B cell (primary cell): ENCODE data around the gene EDAR. TPM values are rescaled to one million over a fixed set of nuclear protein-coding genes. Genes with fewer than 3 reads are reported as not detected.

Source experiments
- ATAC-seq: fragments of 200-7000 bp; cut with Tn5 transposase; one replicate; pipeline ENCODE4 v1.10.0; 2021; ENCODE audit warnings: low read depth, mild to moderate bottlenecking, moderate number of reproducible peaks, moderate library complexity
- CTCF ChIA-PET: fragments of 350-600 bp; sonication (Branson Sonifier 250); formaldehyde crosslinking; loops from one replicate; lab custom pipeline; 2021; ENCODE audit warnings: antibody characterized with exemption, inconsistent platforms; lab: Charles Lee
- POLR2A ChIA-PET: fragments of 350-600 bp; sonication (Branson Sonifier 250); formaldehyde crosslinking; loops from one replicate; lab custom pipeline; 2021; ENCODE audit warnings: antibody characterized with exemption; lab: Charles Lee
- DNase-seq: peaks from one replicate; pipeline ENCODE4 v3.0.0; 2013
- H2AFZ ChIP-seq: 2 replicates; pipeline ENCODE4 v1.6.1; 2012; ENCODE audit warnings: mild to moderate bottlenecking, low read depth, low read length; ENCODE audit not compliant: insufficient read depth, poor library complexity, severe bottlenecking
- H3K27ac ChIP-seq, 2 donors: 1 replicate in 1 of 2; 2 replicates in 1 of 2; pipeline ENCODE4 v1.5.1; 2012 to 2013; ENCODE audit warnings: low read length in 2 of 2, mild to moderate bottlenecking in 2 of 2, moderate library complexity in 1 of 2
- H3K27me3 ChIP-seq, 4 experiments: fragments of 200-600 bp in 1 of 4; sonication (generic) in 1 of 4; replicated peaks in 1 of 4; 1 replicate in 2 of 4; 2 replicates in 2 of 4; pipeline versions ENCODE4 v1.6.1 to v1.7.0; 2013 to 2016; ENCODE audit warnings: low read length in 3 of 4, mild to moderate bottlenecking in 2 of 4, mixed read lengths in 1 of 4, moderate library complexity in 1 of 4; ENCODE audit not compliant: insufficient read depth in 4 of 4, control insufficient read depth in 3 of 4; ENCODE audit errors: control extremely low read depth in 1 of 4
- H3K36me3 ChIP-seq, 2 experiments: replicated peaks in 1 of 2; 1 replicate in 1 of 2; 2 replicates in 1 of 2; pipeline versions ENCODE4 v1.6.1 to v1.7.1; 2013; ENCODE audit warnings: low read length in 1 of 2; ENCODE audit not compliant: insufficient read depth in 2 of 2, control insufficient read depth in 1 of 2; ENCODE audit errors: control extremely low read depth in 1 of 2, extremely low read depth in 1 of 2
- H3K4me1 ChIP-seq, 2 donors: fragments of 200-600 bp in 1 of 2; sonication (generic) in 1 of 2; 1 replicate in 1 of 2; 2 replicates in 1 of 2; pipeline versions ENCODE4 v1.5.1 to v1.6.1; 2013 to 2017; ENCODE audit warnings: low read length in 2 of 2; ENCODE audit not compliant: control insufficient read depth in 2 of 2, insufficient read depth in 2 of 2
- H3K4me2 ChIP-seq: replicated peaks from 2 replicates; pipeline ENCODE3; 2012; ENCODE audit warnings: mild to moderate bottlenecking, low read depth, low read length; ENCODE audit not compliant: poor library complexity, severe bottlenecking
- H3K4me3 ChIP-seq, 5 experiments: fragments of 200-600 bp in 1 of 5; sonication (generic) in 1 of 5; 1 replicate in 3 of 5; 2 replicates in 2 of 5; pipeline versions ENCODE4 v1.5.1 to v1.7.0; 2011 to 2016; ENCODE audit warnings: low read length in 4 of 5, mild to moderate bottlenecking in 4 of 5, low read depth in 2 of 5, control low read depth in 1 of 5, moderate library complexity in 1 of 5; ENCODE audit not compliant: insufficient read depth in 1 of 5; ENCODE audit errors: control extremely low read depth in 1 of 5, extremely low read depth in 1 of 5
- H3K79me2 ChIP-seq: fragments of 200-600 bp; sonication (generic); one replicate; pipeline ENCODE4 v1.6.0; 2016; ENCODE audit warnings: low read length; ENCODE audit not compliant: control insufficient read depth, insufficient read depth
- H3K9ac ChIP-seq: fragments of 200-600 bp; sonication (generic); 2 replicates; pipeline ENCODE4 v1.6.1; 2017; ENCODE audit warnings: mild to moderate bottlenecking, low read length, moderate library complexity
- H3K9me3 ChIP-seq, 3 donors: one replicate each; pipeline versions ENCODE4 v1.6.1 to v1.7.1; 2013; ENCODE audit warnings: low read length in 2 of 3; ENCODE audit not compliant: control insufficient read depth in 2 of 3, insufficient read depth in 1 of 3; ENCODE audit errors: control extremely low read depth in 1 of 3
- H4K20me1 ChIP-seq: 2 replicates; pipeline ENCODE4 v1.6.0; 2012; ENCODE audit warnings: mild to moderate bottlenecking, low read length; ENCODE audit not compliant: insufficient read depth, control insufficient read depth, poor library complexity, severe bottlenecking
- H3K27ac Mint-ChIP-seq: one replicate; pipeline ENCODE4 v1.8.0; 2021; ENCODE audit warnings: mixed read lengths
- H3K27me3 Mint-ChIP-seq: one replicate; pipeline ENCODE4 v1.8.0; 2021; ENCODE audit warnings: mixed read lengths
- H3K4me1 Mint-ChIP-seq: one replicate; pipeline ENCODE4 v1.8.0; 2021; ENCODE audit warnings: mixed read lengths
- H3K4me3 Mint-ChIP-seq: one replicate; pipeline ENCODE4 v1.8.0; 2021; ENCODE audit warnings: mixed read lengths
- H3K9me3 Mint-ChIP-seq: one replicate; pipeline ENCODE4 v1.8.0; 2022; ENCODE audit warnings: mixed read lengths; ENCODE audit not compliant: insufficient read depth
- EZH2 ChIP-seq: IDR thresholded peaks from 2 replicates; pipeline ENCODE4 v1.6.1; 2012; ENCODE audit warnings: borderline replicate concordance, low read depth, mild to moderate bottlenecking, moderate library complexity, low read length; ENCODE audit not compliant: insufficient read depth, poor library complexity, severe bottlenecking
- WGBS: methylation state at CpG from one replicate; pipeline ENCODE4 v1.1.5; 2013; ENCODE audit warnings: missing lambda C conversion rate; ENCODE audit not compliant: insufficient coverage; 5-methylcytosine and 5-hydroxymethylcytosine counted together
- intact Hi-C: fragments of 100-400 bp; cut with micrococcal nuclease; formaldehyde crosslinking; loops from one replicate; pipeline ENCODE4 v1.10.0; 2022
- polyA minus RNA-seq: library from RNA; depleted of rRNA, polyadenylated mRNA; stranded (reverse); fragments of >200 nt; gene quantifications from 2 replicates; pipeline ENCODE4 v1.2.3, GENCODE V29; 2012
- polyA plus RNA-seq: library from polyadenylated mRNA; depleted of rRNA; stranded (reverse); fragments of >200 nt; gene quantifications from 2 replicates; pipeline ENCODE4 v1.2.3, GENCODE V29; 2012
- total RNA-seq, 2 donors: library from RNA; stranded (reverse); fragments of 120-200 nt in 1 of 2; gene quantifications; 1 replicate in 1 of 2; 2 replicates in 1 of 2; pipeline versions ENCODE4 v1.2.3 to v1.2.4, GENCODE V29; 2013 to 2022
- TF ChIP-seq, protein P1 (sequence below): fragments of 200-600 bp; IDR thresholded peaks from one replicate; pipeline ENCODE4 v1.8.0; 2022; ENCODE audit warnings: antibody characterized with exemption, mild to moderate bottlenecking

The EDAR gene
- not detected in 2 replicates for total RNA-seq
- 0.02 TPM for total RNA-seq (2013)
- polyA plus RNA-seq = 0.03 and 0.23 TPM in 2 replicates
- polyA minus RNA-seq = 0.36 TPM in 1 of 2 replicates, not detected in the other

DNA sequence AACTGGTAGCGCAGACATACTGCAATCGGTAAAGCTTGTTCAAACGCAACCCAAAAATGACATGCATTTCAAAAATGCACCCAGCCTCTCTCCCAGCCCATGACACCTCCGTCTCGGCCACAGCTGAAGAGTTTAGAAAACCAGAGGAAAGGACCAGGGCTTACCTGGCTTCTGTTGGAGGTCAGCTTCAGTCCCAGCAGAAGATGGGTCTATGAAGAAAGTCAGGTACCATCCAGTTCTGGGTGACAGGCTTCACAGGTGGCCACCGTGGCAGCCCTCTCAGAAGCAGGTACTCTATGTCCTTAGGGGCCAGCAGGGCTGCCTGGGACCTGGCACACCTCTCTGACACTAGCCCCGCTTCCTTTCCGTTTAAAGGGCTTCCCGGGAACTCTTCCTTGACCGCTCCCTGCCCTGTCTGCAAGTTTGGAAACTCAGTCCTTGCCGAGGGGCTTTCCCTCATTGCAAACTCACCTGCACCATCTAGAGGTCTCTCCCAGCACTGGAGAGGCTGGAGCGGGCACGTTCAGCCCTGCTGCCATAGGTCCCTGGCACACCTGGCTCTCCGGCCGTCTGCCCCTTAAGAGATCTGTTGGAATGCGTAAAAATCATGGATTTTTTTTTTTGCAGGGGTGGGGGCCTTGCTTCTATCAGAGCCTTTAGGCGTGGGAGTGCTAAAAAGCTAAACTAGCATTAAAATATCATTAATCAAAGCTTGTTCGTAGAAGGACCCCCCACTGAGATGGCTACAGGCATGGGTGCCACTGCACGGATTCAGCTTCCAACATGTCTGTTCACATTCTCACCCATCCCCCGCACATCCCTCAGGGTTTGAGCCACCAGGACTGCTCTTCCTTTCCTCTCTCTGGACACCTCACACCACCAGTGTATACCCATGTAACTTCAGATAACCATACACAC is at the start of gene EDAR:
EDAR (minus strand) TSS at position 425 of the 918 bp plus-strand sequence. CDS start 58,206 bp downstream, outside the sequence.
- H2AFZ ChIP-seq = no peak within 1 kb of the TSS
- POLR2A ChIA-PET = no interaction called here
- H3K4me3 ChIP-seq = no peak within 1 kb of the TSS
- Mint-ChIP-seq H3K4me3 (no peak within 1 kb of the TSS), H3K4me1 (no peaks in the 10 kb centered on the region), H3K9me3 (no peaks in the 10 kb centered on the region), H3K27me3 (peaks cover 18% of the 10 kb centered on the region), H3K27ac (no peak within 1 kb of the TSS)
- CTCF ChIA-PET = no interaction called here
- H3K4me2 ChIP-seq = no peak within 1 kb of the TSS
- no peak within 1 kb of the TSS for H3K27ac ChIP-seq
- no peak for ATAC-seq
- no peaks in the 10 kb centered on the region for H3K79me2 ChIP-seq
- H3K36me3 ChIP-seq = no peaks in the 10 kb centered on the region
- no peaks in the 10 kb centered on the region for H4K20me1 ChIP-seq
- WGBS = 61% methylated on average over 15 of the region's 20 CpGs
- no peaks in the 10 kb centered on the region for H3K9me3 ChIP-seq
- intact Hi-C loops = no loop called here
- no peak for TF ChIP-seq EZH2
- TF ChIP-seq, protein P1, sequence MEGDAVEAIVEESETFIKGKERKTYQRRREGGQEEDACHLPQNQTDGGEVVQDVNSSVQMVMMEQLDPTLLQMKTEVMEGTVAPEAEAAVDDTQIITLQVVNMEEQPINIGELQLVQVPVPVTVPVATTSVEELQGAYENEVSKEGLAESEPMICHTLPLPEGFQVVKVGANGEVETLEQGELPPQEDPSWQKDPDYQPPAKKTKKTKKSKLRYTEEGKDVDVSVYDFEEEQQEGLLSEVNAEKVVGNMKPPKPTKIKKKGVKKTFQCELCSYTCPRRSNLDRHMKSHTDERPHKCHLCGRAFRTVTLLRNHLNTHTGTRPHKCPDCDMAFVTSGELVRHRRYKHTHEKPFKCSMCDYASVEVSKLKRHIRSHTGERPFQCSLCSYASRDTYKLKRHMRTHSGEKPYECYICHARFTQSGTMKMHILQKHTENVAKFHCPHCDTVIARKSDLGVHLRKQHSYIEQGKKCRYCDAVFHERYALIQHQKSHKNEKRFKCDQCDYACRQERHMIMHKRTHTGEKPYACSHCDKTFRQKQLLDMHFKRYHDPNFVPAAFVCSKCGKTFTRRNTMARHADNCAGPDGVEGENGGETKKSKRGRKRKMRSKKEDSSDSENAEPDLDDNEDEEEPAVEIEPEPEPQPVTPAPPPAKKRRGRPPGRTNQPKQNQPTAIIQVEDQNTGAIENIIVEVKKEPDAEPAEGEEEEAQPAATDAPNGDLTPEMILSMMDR = no peak
- DNase-seq = no peak
- H3K27me3 ChIP-seq = no peaks in the 10 kb centered on the region
- no peak within 1 kb of the TSS for H3K9ac ChIP-seq
- no peaks in the 10 kb centered on the region for H3K4me1 ChIP-seq

DNA sequence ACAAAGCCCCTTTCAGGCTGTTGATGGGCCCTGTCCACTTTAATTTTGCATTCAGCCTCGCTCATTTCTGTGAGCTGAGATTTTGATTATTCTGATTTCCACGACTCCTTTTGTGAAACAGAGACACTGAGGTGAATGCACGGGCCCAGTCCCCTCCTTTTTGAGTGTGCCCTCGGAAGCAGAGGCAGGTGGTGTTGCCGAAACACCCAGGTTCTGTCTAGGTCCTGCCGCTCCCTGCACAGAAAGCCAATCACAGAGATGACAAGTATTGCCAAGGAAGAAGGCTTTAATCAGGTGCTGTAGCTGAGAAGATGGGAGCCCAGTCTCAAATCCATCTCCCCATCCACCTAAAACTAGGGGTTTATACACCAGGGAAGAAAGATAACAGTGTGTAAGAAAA is 44.2 kb upstream of the EDAR start:
- CTCF ChIA-PET = no interaction called here
- Histone ChIP-seq H4K20me1 (no peaks in the 10 kb centered on the region), H2AFZ (no peak overlapping the region), H3K36me3 (no peaks in the 10 kb centered on the region), H3K4me2 (no peak overlapping the region), H3K79me2 (no peaks in the 10 kb centered on the region), H3K27ac (no peak overlapping the region), H3K9me3 (no peaks in the 10 kb centered on the region), H3K4me1 (peaks cover 4 to 9% of the 10 kb centered on the region in 2 donors), H3K27me3 (no peaks in the 10 kb centered on the region), H3K9ac (no peak overlapping the region), H3K4me3 (no peak overlapping the region)
- Mint-ChIP-seq H3K27ac (no peak overlapping the region), H3K27me3 (peaks cover 3% of the 10 kb centered on the region), H3K4me3 (no peak overlapping the region), H3K4me1 (peaks cover 12% of the 10 kb centered on the region), H3K9me3 (no peaks in the 10 kb centered on the region)
- ATAC-seq = no peak
- WGBS = 100% methylated on average over 6 of the region's 6 CpGs
- intact Hi-C loops = no loop called here
- POLR2A ChIA-PET = no interaction called here
- no peak for DNase-seq
- TF ChIP-seq, protein P1 = no peak
- TF ChIP-seq EZH2 = no peak
